AG09319 (cell line): ENCODE data around the gene ABCA4.
"Not testable (repeated sequence)": the region's sequence is repeated elsewhere in the genome, so short reads cannot be mapped to it uniquely, and the experiment has no call there.

Experiments
- DNase-seq: peaks from one replicate; pipeline ENCODE4 v3.0.0-alpha.2; 2010; ENCODE audit warnings: low read depth; ENCODE audit errors: extremely low read depth
- TF ChIP-seq, protein P1 (sequence below): IDR thresholded peaks from 2 replicates; pipeline ENCODE4 v1.5.1; 2011; ENCODE audit warnings: low read depth, mild to moderate bottlenecking, inconsistent platforms, low read length, moderate library complexity

Gene ABCA4

DNA sequence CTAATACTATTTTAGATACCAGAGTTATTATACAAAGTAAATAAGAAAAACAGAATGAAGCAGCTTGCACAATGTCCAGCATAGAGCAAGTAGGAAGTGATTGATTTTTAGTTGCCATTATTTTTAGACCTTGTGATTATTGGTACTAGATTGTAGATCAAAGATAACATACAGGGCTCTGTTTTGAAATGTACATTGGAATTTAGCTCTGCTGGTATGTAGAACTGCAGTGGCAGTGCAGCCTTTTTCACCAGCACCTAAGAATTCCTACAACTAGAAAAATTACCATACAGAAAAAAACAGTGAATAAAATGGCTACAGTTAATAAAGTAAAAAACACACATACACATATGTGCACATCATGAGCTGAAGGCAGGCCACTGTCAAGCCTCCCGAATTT lies 32.2 kb upstream of the ABCA4 start:
- no peak for DNase-seq
- TF ChIP-seq, protein P1, sequence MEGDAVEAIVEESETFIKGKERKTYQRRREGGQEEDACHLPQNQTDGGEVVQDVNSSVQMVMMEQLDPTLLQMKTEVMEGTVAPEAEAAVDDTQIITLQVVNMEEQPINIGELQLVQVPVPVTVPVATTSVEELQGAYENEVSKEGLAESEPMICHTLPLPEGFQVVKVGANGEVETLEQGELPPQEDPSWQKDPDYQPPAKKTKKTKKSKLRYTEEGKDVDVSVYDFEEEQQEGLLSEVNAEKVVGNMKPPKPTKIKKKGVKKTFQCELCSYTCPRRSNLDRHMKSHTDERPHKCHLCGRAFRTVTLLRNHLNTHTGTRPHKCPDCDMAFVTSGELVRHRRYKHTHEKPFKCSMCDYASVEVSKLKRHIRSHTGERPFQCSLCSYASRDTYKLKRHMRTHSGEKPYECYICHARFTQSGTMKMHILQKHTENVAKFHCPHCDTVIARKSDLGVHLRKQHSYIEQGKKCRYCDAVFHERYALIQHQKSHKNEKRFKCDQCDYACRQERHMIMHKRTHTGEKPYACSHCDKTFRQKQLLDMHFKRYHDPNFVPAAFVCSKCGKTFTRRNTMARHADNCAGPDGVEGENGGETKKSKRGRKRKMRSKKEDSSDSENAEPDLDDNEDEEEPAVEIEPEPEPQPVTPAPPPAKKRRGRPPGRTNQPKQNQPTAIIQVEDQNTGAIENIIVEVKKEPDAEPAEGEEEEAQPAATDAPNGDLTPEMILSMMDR = no peak

DNA sequence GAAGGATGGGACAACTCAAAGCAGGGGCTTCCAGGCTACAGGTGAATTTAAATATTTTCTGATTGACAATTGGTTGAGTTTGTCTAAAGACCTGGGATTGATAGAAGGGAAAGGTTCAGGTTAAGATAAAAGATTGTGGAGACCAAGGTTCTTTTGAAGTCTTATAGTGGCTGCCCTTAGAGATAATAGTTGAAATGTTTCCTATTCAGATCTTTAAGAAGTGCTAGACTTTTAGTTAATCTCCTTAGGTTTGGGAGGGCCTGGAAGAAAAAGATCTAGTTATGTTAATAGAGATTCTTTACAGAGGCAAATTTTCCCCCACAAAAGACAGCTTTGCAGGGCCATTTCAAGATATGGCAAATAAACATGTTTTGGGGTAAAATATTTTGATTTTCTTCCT lies 28.2 kb upstream of the ABCA4 start:
- DNase-seq = not testable (repeated sequence)

DNA sequence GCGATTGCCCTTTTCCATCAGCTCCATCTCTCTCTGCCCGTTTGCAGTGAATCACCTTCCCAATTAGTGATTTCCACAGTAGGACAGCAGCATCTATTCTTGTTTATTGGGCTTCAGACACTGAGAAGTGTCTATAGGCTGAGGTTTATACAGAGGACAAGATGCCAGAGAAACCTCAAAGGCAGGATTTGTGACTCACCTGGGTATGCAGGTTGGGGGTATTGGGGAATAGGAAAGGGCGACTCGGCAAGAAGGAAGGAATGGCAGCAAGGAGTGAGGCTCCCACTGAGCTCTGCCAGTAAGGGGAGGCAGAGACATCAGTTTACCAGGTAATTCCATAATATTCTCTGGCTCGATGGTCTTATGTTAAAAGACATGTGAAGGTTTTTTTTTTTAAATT lies 25.3 kb upstream of the ABCA4 start:
- TF ChIP-seq, protein P1 = no peak
- DNase-seq = no peak

DNA sequence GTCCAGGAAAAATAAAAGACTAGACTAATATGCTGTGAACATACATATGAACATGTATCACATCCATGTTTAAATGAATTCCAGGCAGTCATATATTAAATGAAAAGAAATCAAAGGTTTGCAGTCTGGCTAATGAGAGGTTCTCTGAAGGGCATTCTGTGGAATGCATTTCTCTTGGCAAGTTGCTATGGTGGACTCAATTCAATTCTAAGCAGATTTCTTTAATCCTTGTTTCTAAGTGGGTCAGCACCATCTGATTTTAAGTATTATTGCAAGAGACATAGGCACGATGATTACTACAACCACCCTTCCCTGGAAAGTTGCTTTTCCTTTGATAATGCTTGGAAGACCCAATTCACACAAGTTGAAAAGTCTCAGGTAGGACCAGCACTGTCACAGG lies 23.9 kb upstream of the ABCA4 start:
- TF ChIP-seq, protein P1 = no peak
- DNase-seq = no peak

DNA sequence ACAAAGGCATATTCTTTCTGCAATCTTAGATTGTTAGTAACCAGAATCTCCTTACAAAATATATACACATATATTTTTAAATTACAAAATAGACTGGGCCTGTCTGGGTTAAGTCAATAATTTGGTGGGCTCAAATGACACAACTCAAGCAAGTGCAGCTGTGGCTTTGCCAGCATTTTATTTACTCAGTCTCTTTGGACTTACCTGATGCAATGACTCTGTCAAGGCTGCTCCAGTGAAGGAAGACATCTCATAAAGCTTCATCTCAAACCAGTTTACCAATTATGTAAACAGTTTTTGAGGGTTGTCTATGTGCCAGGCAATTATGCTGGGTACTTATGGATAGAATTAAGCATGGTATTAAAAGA lies 22.8 kb upstream of the ABCA4 start:
- TF ChIP-seq, protein P1 = no peak
- DNase-seq = no peak

DNA sequence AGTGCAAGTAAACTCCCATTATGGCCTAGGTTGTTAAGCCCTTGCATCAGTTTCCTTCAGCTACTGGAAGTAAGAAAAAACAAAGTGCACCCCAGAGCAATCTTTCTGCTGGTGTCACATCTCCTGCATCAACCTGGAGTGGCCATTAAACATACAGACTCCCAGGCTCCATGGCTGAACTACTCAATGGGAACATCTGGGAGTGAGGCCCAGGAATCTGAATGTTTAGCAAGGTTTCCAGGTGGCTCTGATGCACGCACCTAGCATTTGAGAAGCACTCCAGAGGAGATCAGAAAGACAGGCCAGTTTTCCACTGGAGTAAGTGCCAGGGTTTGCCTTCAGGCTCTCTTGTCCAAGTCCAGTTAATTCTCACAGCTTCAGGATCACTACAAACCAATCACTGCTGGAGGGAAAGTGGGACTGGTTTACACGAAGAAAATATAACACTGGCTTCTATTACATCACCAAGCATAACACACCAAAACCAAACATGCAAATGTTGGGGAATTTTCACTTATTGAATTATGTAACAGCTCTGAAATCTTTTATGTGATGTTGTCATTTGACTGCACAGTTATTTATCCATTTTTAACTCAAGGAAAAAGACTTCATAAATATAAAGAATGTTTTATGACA lies 22.3 kb upstream of the ABCA4 start:
- no peak for DNase-seq

DNA sequence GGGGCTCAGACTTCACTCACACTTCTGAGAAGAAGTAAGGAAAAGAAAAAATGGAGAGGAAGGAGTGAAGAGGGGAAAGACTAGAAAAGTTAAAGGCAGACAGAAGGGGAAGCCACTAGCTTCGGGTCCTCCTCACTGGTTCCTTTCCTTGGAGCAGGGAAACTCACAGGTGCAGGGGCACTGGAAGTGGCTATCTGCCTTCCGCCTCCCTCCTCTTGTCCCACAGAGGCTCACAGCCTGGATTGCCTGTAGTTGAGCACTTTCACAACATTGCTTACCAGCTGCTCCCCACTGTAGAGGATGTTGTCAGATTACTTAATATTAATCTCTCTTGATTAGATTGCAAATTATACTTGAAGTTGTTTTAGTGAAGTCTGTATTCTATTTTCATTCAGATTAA lies 21.6 kb upstream of the ABCA4 start:
- no peak for DNase-seq
- TF ChIP-seq, protein P1 = no peak

More for the DNA sequence above, 22.3 kb upstream of the ABCA4 start:
- TF ChIP-seq, protein P1 = no peak

DNA sequence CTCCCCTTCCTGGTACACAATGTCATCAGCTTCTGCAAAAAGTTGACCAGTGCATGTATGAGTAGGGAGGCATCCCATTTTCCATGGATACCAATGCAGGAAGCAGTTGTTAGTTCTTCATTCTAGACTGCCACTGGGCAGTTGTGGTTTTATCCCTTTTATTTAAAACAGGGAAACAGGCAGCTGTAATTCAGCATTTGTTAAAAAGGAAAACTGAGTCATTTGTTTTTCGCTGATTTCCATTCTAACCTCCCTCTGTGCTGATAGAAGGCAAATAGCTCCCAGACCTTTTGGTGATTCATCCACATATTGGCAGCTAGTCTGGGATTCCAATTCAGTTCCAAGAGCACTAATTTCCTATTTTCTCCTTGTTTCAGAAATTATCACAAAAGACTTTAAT lies 21.1 kb upstream of the ABCA4 start:
- TF ChIP-seq, protein P1 = no peak
- DNase-seq = no peak
